ENCODE measurements around the gene CDIP1.
A peak's percentile ranks its signal among the peaks of the same experiment; 100 is the strongest.

CDIP1 gene

DNA sequence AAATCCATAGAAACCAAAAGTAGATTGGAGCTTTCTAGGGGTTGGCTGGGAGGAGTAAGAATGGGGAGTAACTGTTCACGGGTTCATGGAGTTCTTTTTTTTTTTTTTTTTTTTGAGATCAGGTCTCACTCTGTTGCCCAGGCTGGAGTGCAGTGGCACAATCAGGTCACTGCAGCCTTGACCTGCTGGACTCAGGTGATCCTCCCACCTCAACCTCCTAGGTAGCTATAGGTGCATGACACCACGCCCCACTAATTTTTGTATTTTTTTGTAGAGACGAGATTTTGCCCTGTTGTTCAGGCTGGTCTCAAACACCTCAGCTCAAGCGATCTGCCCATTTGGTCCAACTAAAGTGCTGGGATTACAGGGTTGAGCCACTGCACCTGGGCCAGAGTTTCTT, 65.7 kb downstream of the CDIP1 start:
- DNase-seq (ENCODE audit: low read depth), result no peak
- peak overlapping the region; percentile 78 for H3K4me3 ChIP-seq (ENCODE audit: low read depth, low read length)
- TF ChIP-seq MYC (IDR thresholded peaks at IDR 0.05; ENCODE audit: low read depth, low read length) (no peak), POLR2A (IDR thresholded peaks at IDR 0.05; ENCODE audit: extremely low read depth, insufficient read length) (no peak)

DNA sequence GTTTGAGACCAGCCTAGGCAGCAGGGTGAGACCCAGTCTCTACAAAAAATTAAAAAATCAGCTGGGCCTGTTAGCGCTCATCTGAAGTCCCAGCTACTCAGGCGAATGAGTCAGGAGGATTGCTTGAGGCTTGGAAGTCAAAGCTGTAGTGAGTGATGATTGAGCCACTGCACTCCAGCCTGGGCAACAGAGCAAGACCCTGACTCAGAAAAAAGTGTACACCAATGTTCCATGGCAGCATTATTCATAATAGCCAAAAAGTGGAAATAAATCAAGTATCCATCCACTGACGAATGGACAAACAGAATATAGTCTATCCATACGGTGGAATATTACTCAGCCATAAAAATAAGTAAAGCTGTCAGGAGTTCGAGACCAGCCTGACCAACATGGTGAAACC, 66.7 kb downstream of the CDIP1 start:
- no peak for DNase-seq (ENCODE audit: low read depth)
- TF ChIP-seq, protein P1, sequence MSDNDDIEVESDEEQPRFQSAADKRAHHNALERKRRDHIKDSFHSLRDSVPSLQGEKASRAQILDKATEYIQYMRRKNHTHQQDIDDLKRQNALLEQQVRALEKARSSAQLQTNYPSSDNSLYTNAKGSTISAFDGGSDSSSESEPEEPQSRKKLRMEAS (IDR thresholded peaks at IDR 0.05; ENCODE audit: low read depth, low read length), result no peak
- H3K4me3 ChIP-seq (ENCODE audit: low read depth, low read length), result no peak overlapping the region

DNA sequence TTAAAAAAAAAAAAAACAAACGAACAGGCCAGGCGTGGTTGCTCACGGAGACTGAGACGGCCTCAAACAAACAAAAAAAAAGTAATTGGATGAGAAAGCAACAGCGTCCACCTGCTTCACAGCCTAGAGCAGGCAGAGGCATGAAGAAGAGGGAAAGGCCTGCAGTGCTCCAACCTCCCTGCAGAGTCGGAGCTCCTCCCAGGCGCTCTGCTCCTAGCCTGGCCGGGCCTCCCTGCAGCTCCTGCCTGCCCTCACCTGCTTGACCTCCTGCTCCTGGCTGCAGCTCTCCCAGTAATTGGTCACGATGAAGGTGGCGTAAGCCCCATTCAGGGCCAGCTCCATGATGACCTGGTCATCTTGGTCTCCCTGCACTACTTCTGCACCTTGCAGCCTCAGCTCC, 69.6 kb downstream of the CDIP1 start:
- no peak overlapping the region for H3K4me3 ChIP-seq (ENCODE audit: low read depth, low read length)
- TF ChIP-seq POLR2A (IDR thresholded peaks at IDR 0.05; ENCODE audit: extremely low read depth, insufficient read length) (no peak), MYC (IDR thresholded peaks at IDR 0.05; ENCODE audit: low read depth, low read length) (no peak)
- TF ChIP-seq, protein P2, sequence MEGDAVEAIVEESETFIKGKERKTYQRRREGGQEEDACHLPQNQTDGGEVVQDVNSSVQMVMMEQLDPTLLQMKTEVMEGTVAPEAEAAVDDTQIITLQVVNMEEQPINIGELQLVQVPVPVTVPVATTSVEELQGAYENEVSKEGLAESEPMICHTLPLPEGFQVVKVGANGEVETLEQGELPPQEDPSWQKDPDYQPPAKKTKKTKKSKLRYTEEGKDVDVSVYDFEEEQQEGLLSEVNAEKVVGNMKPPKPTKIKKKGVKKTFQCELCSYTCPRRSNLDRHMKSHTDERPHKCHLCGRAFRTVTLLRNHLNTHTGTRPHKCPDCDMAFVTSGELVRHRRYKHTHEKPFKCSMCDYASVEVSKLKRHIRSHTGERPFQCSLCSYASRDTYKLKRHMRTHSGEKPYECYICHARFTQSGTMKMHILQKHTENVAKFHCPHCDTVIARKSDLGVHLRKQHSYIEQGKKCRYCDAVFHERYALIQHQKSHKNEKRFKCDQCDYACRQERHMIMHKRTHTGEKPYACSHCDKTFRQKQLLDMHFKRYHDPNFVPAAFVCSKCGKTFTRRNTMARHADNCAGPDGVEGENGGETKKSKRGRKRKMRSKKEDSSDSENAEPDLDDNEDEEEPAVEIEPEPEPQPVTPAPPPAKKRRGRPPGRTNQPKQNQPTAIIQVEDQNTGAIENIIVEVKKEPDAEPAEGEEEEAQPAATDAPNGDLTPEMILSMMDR (IDR thresholded peaks at IDR 0.05; ENCODE audit: low read depth, low read length), result no peak
- TF ChIP-seq, protein P1 (IDR thresholded peaks at IDR 0.05; ENCODE audit: low read depth, low read length), result no peak
- no peak for DNase-seq (ENCODE audit: low read depth)

DNA sequence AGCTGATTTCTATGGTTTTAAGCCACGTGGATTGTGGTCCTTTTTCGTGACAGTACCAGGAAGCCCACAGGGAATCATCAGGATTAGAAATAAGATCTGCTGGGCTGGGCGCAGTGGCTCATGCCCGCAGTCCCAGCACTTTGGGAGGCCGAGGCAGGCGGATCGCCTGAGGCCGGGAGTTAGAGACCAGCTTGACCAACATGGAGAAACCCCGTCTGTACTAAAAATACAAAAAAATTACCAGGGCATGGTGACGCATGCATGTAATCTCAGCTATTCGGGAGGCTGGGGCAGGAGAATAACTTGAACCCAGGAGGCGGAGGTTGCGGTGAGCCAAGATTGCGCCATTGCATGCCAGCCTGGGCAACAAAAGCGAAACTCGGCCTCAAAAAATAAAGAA, 70.7 kb downstream of the CDIP1 start:
- TF ChIP-seq POLR2A (IDR thresholded peaks at IDR 0.05; ENCODE audit: extremely low read depth, insufficient read length) (no peak), MYC (IDR thresholded peaks at IDR 0.05; ENCODE audit: low read depth, low read length) (no peak)
- TF ChIP-seq, protein P2 (IDR thresholded peaks at IDR 0.05; ENCODE audit: low read depth, low read length), result no peak
- TF ChIP-seq, protein P1 (IDR thresholded peaks at IDR 0.05; ENCODE audit: low read depth, low read length), result no peak
- DNase-seq (ENCODE audit: low read depth), result no peak
- H3K4me3 ChIP-seq (ENCODE audit: low read depth, low read length), result no peak overlapping the region

DNA sequence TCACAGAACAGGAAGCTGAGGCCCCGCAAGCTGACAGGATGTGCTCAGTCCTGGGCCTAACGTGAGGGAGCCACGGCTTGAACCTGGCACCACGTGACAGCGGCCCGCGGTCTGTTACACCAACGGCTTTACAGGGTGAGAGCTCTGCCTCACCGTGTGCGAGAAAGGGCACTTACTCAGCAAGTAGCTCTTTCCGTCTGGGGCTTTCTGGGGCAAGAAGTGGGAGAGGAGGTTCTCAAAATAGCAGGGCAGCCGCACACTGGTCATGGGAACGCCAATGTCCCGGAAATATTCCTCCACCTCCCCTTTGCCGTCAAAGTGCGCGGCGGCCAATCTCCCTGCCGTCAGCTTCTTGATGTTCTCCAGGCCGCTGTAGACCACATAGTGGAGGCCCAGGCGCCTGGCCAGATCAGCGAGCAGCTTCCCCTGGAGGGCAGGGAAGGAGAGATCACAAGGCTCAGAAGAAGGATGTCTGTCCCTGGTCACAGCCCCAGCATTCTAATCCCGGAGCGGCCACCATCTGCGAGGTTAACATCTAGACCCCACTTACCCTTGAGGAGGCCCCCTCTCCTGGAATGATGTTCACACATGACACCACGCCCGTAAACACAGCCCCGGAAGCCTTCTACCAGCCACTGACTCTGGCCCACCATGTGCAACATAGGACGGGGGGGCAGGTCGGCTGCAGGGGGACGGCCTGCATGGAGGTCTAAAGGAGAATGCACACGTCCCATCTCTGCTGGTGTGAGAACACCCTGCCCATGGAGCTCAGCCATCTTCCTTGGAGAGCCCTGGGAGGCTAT, 72.4 kb downstream of the CDIP1 start:
- TF ChIP-seq, protein P2 (IDR thresholded peaks at IDR 0.05; ENCODE audit: low read depth, low read length), result no peak
- TF ChIP-seq, protein P1 (IDR thresholded peaks at IDR 0.05; ENCODE audit: low read depth, low read length), result no peak
- no peak for TF ChIP-seq POLR2A (IDR thresholded peaks at IDR 0.05; ENCODE audit: extremely low read depth, insufficient read length)
- TF ChIP-seq MYC (IDR thresholded peaks at IDR 0.05; ENCODE audit: low read depth, low read length), result no peak

DNA sequence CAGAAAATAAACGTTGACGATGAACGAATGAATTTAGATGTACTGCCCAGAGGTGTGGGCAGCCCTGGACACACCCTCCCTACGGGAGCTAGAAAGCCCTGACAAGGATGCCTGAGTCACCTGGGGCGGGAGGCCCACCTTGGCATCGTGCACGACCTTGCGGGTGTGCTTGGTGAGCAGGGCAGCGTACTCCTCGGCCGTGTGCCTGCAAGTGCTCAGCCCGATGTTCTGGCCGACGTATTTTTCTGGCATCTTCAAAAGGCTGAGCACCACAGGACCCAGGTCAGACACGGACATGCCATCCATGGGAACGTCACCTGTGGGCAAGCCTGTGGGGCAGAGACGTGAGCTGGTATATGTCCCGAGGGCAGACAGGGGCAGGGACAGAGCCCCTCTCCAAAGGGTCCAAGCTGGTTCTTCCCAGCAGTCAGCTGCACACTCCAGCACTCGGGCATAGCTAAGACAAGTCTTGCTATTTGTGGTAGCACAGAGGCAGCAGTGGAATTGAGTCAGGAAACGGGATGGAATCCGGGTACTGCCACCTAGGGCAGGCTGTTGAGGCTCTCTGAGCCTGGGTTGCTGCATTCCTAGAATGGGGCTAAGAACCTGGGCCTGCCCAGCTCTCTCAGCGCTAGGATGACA, 74.9 kb downstream of the CDIP1 start:
- no peak for TF ChIP-seq MYC (IDR thresholded peaks at IDR 0.05; ENCODE audit: low read depth, low read length)
- TF ChIP-seq POLR2A (IDR thresholded peaks at IDR 0.05; ENCODE audit: extremely low read depth, insufficient read length), result no peak
- TF ChIP-seq, protein P1 (IDR thresholded peaks at IDR 0.05; ENCODE audit: low read depth, low read length), result no peak
- TF ChIP-seq, protein P2 (IDR thresholded peaks at IDR 0.05; ENCODE audit: low read depth, low read length), result no peak
- H3K4me3 ChIP-seq (ENCODE audit: low read depth, low read length), result no peak overlapping the region
- no peak for DNase-seq (ENCODE audit: low read depth)

More for the DNA sequence above, 72.4 kb downstream of the CDIP1 start:
- no peak overlapping the region for H3K4me3 ChIP-seq (ENCODE audit: low read depth, low read length)
- DNase-seq (ENCODE audit: low read depth), result no peak

All from NB4 (cell line).